Testis (tissue), 3 donors: ENCODE data around the gene CCNL1. TPM values are rescaled to one million over a fixed set of nuclear protein-coding genes. Genes with fewer than 3 reads are reported as not detected.

Experiments used
- DNase-seq: peaks from one replicate; pipeline ENCODE4 v3.0.0-alpha.2; 2019
- H3K27ac ChIP-seq, 2 donors: fragments of 200-600 bp; sonication (generic); one replicate each; pipeline ENCODE4 v1.5.1; 2019
- H3K27me3 ChIP-seq: fragments of 200-600 bp; sonication (generic); one replicate; pipeline ENCODE4 v1.5.1; 2019
- H3K36me3 ChIP-seq: fragments of 200-600 bp; sonication (generic); one replicate; pipeline ENCODE4 v1.5.1; 2017; ENCODE audit warnings: low read depth; ENCODE audit errors: missing control alignments
- H3K4me1 ChIP-seq: fragments of 200-600 bp; sonication (generic); one replicate; pipeline ENCODE4 v1.5.1; 2019
- H3K4me3 ChIP-seq, 2 donors: fragments of 200-600 bp; sonication (generic); one replicate each; pipeline ENCODE4 v1.5.1; 2017 to 2019
- H3K9me3 ChIP-seq: fragments of 200-600 bp; sonication (generic); one replicate; pipeline ENCODE4 v1.5.1; 2017
- CTCF ChIP-seq, 3 experiments: fragments of 450-650 bp in 2 of 3; fragments of 200-600 bp in 1 of 3; sonication (generic) in 1 of 3; IDR thresholded peaks; one replicate each; pipeline ENCODE4 v1.5.1; 2016 to 2019; ENCODE audit warnings: antibody characterized with exemption in 3 of 3, mild to moderate bottlenecking in 2 of 3, moderate library complexity in 1 of 3
- POLR2A ChIP-seq: fragments of 450-650 bp; IDR thresholded peaks from one replicate; pipeline ENCODE4 v1.6.1; 2017; ENCODE audit warnings: antibody characterized with exemption, mild to moderate bottlenecking, moderate library complexity
- WGBS, 2 donors: methylation state at CpG; one replicate each; pipeline ENCODE4 v1.1.5; 2018; 5-methylcytosine and 5-hydroxymethylcytosine counted together
- intact Hi-C: fragments of 100-400 bp; cut with DNase I; formaldehyde crosslinking; loops from one replicate; pipeline ENCODE4 v1.15.1; 2023; ENCODE audit warnings: low total_unique reads
- polyA plus RNA-seq: library from polyadenylated mRNA; stranded (reverse); fragments of 350-450 nt; fragmentation: Illumina TruSeq; extraction: RNeasy Lipid Tissue Mini Kit (QIAGEN cat#74804); gene quantifications from one replicate; pipeline ENCODE4 v1.2.3, GENCODE V29; 2014; ENCODE audit warnings: low read depth, low replicate concordance; ENCODE audit not compliant: insufficient read depth
- total RNA-seq, 2 donors: library from RNA; depleted of rRNA; stranded (reverse); fragments of >200 nt; gene quantifications; one replicate each; pipeline ENCODE4 v1.2.3, GENCODE V29; 2016

CCNL1 gene
- total and polyA plus RNA-seq, 3 donors from 2014 or later = 46.1 to 200 (median 168) TPM

GRCh38 chr3:157151627-157152026, 8.3 kb downstream of the CCNL1 start:
- H3K27me3 ChIP-seq = no peaks in the 10 kb centered on the region
- no peak for DNase-seq
- WGBS, 2 donors = 87 to 90% methylated on average over 2 of the region's 2 CpGs
- H3K27ac ChIP-seq = no peak overlapping the region
- H3K4me1 ChIP-seq = peaks cover 28% of the 10 kb centered on the region
- no peak overlapping the region for H3K4me3 ChIP-seq
- no peaks in the 10 kb centered on the region for H3K9me3 ChIP-seq
- H3K36me3 ChIP-seq = no peaks in the 10 kb centered on the region
- TF ChIP-seq CTCF (IDR thresholded peaks at IDR 0.05) = no peak
- no peak for TF ChIP-seq POLR2A
- intact Hi-C loops = no loop called here

GRCh38 chr3:157151151-157151550, 8.8 kb downstream of the CCNL1 start:
- no peak overlapping the region for H3K4me3 ChIP-seq
- peaks cover 23% of the 10 kb centered on the region for H3K4me1 ChIP-seq
- intact Hi-C loops = no loop called here
- no peak overlapping the region for H3K27ac ChIP-seq
- TF ChIP-seq CTCF (IDR thresholded peaks at IDR 0.05) = no peak
- no peak for TF ChIP-seq POLR2A
- 90 to 97% methylated on average over 1 of the region's 1 CpG for WGBS, 2 donors
- H3K27me3 ChIP-seq = no peaks in the 10 kb centered on the region
- H3K9me3 ChIP-seq = no peaks in the 10 kb centered on the region
- H3K36me3 ChIP-seq = no peaks in the 10 kb centered on the region
- no peak for DNase-seq

GRCh38 chr3:157149136-157149696, 10.7 kb downstream of the CCNL1 start:
- Histone ChIP-seq H3K27me3 (no peaks in the 10 kb centered on the region), H3K4me3 (no peak overlapping the region), H3K36me3 (no peaks in the 10 kb centered on the region), H3K4me1 (peaks cover 5% of the 10 kb centered on the region), H3K9me3 (no peaks in the 10 kb centered on the region), H3K27ac (no peak overlapping the region)
- intact Hi-C loops = no loop called here
- no peak for TF ChIP-seq POLR2A
- TF ChIP-seq CTCF (IDR thresholded peaks at IDR 0.05) = no peak
- DNase-seq = no peak
- 88 to 94% methylated on average over 5 of the region's 5 CpGs for WGBS, 2 donors

- H3K27ac ChIP-seq = no peak overlapping the region
- H3K27me3 ChIP-seq = no peaks in the 10 kb centered on the region
- H3K36me3 ChIP-seq = no peaks in the 10 kb centered on the region
- intact Hi-C loops = no loop called here
- TF ChIP-seq CTCF (IDR thresholded peaks at IDR 0.05) = no peak
- no peak for TF ChIP-seq POLR2A
- H3K4me1 ChIP-seq = no peaks in the 10 kb centered on the region
- DNase-seq = no peak
- 90 to 94% methylated on average over 15 of the region's 15 CpGs for WGBS, 2 donors
- no peaks in the 10 kb centered on the region for H3K9me3 ChIP-seq
- H3K4me3 ChIP-seq = no peak overlapping the region
These were observed 11.6 kb downstream of the CCNL1 start for GRCh38 chr3:157148196-157148889.
